Chondrocyte (in vitro differentiated cells): Measurements from ENCODE around the gene SCAF1. TPM values are rescaled to one million over a fixed set of nuclear protein-coding genes. Genes with fewer than 3 reads are reported as not detected.
A peak's percentile ranks its signal among the peaks of the same experiment; 100 is the strongest.

Experiments used
- DNase-seq: peaks from one replicate; pipeline ENCODE4 v3.0.0; 2021; ENCODE audit warnings: mixed read lengths, low spot score
- H3K27ac Mint-ChIP-seq: one replicate; pipeline ENCODE4 v1.8.0; 2021; ENCODE audit warnings: mild to moderate bottlenecking, moderate library complexity, mixed read lengths; ENCODE audit not compliant: unreplicated experiment
- H3K27me3 Mint-ChIP-seq: 2 replicates; pipeline ENCODE4 v1.8.0; 2021; ENCODE audit warnings: low read depth, mixed read lengths
- H3K36me3 Mint-ChIP-seq: 2 replicates; pipeline ENCODE4 v1.8.0; 2021; ENCODE audit warnings: low read depth, mixed read lengths
- H3K4me1 Mint-ChIP-seq: 2 replicates; pipeline ENCODE4 v1.8.0; 2021; ENCODE audit warnings: low read depth, mild to moderate bottlenecking, mixed read lengths
- H3K4me3 Mint-ChIP-seq: one replicate; pipeline ENCODE4 v1.8.0; 2021; ENCODE audit warnings: mild to moderate bottlenecking, moderate library complexity, mixed read lengths; ENCODE audit not compliant: unreplicated experiment
- H3K9me3 Mint-ChIP-seq: 2 replicates; pipeline ENCODE4 v1.8.0; 2021; ENCODE audit warnings: low read depth, mixed read lengths
- total RNA-seq: library from RNA; stranded (reverse); gene quantifications from 3 replicates; pipeline ENCODE4 v1.2.1, GENCODE V29; 2021
- TF ChIP-seq, protein P1 (sequence below): fragments of 200-600 bp; sonication (generic); IDR thresholded peaks from 2 replicates; pipeline ENCODE4 v1.5.0; 2021; ENCODE audit warnings: antibody characterized with exemption, mild to moderate bottlenecking, moderate library complexity

Gene SCAF1
- total RNA-seq, 1 donor from 2014 or later: 76.3 TPM

- H3K36me3 Mint-ChIP-seq: peaks cover 20% of the 10 kb centered on the region
- DNase-seq: no peak
- no peaks in the 10 kb centered on the region for H3K9me3 Mint-ChIP-seq
- TF ChIP-seq, protein P1, sequence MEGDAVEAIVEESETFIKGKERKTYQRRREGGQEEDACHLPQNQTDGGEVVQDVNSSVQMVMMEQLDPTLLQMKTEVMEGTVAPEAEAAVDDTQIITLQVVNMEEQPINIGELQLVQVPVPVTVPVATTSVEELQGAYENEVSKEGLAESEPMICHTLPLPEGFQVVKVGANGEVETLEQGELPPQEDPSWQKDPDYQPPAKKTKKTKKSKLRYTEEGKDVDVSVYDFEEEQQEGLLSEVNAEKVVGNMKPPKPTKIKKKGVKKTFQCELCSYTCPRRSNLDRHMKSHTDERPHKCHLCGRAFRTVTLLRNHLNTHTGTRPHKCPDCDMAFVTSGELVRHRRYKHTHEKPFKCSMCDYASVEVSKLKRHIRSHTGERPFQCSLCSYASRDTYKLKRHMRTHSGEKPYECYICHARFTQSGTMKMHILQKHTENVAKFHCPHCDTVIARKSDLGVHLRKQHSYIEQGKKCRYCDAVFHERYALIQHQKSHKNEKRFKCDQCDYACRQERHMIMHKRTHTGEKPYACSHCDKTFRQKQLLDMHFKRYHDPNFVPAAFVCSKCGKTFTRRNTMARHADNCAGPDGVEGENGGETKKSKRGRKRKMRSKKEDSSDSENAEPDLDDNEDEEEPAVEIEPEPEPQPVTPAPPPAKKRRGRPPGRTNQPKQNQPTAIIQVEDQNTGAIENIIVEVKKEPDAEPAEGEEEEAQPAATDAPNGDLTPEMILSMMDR: no peak
- H3K27me3 Mint-ChIP-seq: no peaks in the 10 kb centered on the region
- no peak overlapping the region for H3K4me3 Mint-ChIP-seq
- H3K27ac Mint-ChIP-seq: no peak overlapping the region
- H3K4me1 Mint-ChIP-seq: no peaks in the 10 kb centered on the region
Observed at GRCh38 chr19:49653466-49653806, 11.4 kb downstream of the SCAF1 start.

DNA sequence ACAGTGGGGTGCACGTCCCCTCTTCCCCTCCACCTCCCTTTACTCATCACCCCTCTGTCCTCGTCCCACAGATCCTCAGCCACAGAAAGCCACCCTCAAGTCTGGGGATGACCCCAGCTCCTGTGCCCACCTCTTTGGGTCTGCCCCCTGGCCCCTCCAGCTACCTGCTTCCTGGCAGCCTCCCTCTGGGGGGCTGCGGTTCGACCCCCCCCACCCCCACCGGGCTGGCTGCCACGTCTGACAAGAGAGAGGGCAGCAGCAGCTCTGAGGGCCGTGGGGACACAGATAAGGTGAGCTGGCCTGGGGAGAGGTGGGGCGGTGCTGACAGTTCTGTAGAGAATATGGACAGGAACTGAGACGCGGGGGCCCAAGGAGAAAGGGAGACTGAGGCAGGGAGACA, 12.6 kb downstream of the SCAF1 start:
- no peak for DNase-seq
- no peak overlapping the region for H3K4me3 Mint-ChIP-seq

GRCh38 chr19:49655570-49656455, 13.8 kb downstream of the SCAF1 start:
- Mint-ChIP-seq H3K36me3 (peaks cover 20% of the 10 kb centered on the region), H3K4me1 (no peaks in the 10 kb centered on the region), H3K4me3 (no peak overlapping the region), H3K27ac (no peak overlapping the region), H3K27me3 (no peaks in the 10 kb centered on the region), H3K9me3 (no peaks in the 10 kb centered on the region)
- DNase-seq: no peak
- TF ChIP-seq, protein P1: no peak

More for the DNA sequence above, 12.6 kb downstream of the SCAF1 start:
- no peaks in the 10 kb centered on the region for H3K27me3 Mint-ChIP-seq
- TF ChIP-seq, protein P1: no peak
- no peaks in the 10 kb centered on the region for H3K9me3 Mint-ChIP-seq
- no peaks in the 10 kb centered on the region for H3K4me1 Mint-ChIP-seq
- H3K36me3 Mint-ChIP-seq: peaks cover 21% of the 10 kb centered on the region
- no peak overlapping the region for H3K27ac Mint-ChIP-seq

GRCh38 chr19:49656456-49657109, 14.6 kb downstream of the SCAF1 start:
- no peaks in the 10 kb centered on the region for H3K4me1 Mint-ChIP-seq
- H3K4me3 Mint-ChIP-seq: no peak overlapping the region
- H3K9me3 Mint-ChIP-seq: no peaks in the 10 kb centered on the region
- TF ChIP-seq, protein P1: no peak
- no peak overlapping the region for H3K27ac Mint-ChIP-seq
- peaks cover 18% of the 10 kb centered on the region for H3K36me3 Mint-ChIP-seq
- no peak for DNase-seq
- H3K27me3 Mint-ChIP-seq: no peaks in the 10 kb centered on the region

GRCh38 chr19:49657493-49658138, 15.6 kb downstream of the SCAF1 start:
- Mint-ChIP-seq H3K36me3 (peaks cover 18% of the 10 kb centered on the region), H3K4me3 (no peak overlapping the region), H3K9me3 (no peaks in the 10 kb centered on the region), H3K4me1 (no peaks in the 10 kb centered on the region), H3K27me3 (no peaks in the 10 kb centered on the region), H3K27ac (peak overlapping the region; percentile 33)
- DNase-seq: no peak
- TF ChIP-seq, protein P1: no peak
